H9 (cell line): ENCODE results near the gene ADAMTS13. TPM values are rescaled to one million over a fixed set of nuclear protein-coding genes. Genes with fewer than 3 reads are reported as not detected.

ENCODE experiments used
- DNase-seq: peaks from one replicate; pipeline ENCODE4 v3.0.0-alpha.2; 2017
- H2AFZ ChIP-seq: one replicate; pipeline ENCODE4 v1.6.1; 2013; ENCODE audit warnings: mild to moderate bottlenecking, low read length, control low read depth, moderate library complexity
- H2AK5ac ChIP-seq: 2 replicates; pipeline ENCODE4 v1.6.1; 2013; ENCODE audit warnings: low read length, control low read depth, mixed read lengths; ENCODE audit not compliant: insufficient read length
- H2BK120ac ChIP-seq: one replicate; pipeline ENCODE4 v1.6.1; 2013; ENCODE audit warnings: low read depth, mild to moderate bottlenecking, low read length, control low read depth, inconsistent platforms; ENCODE audit not compliant: poor library complexity, severe bottlenecking
- H2BK12ac ChIP-seq: 2 replicates; pipeline ENCODE4 v1.6.1; 2013; ENCODE audit warnings: low read length, control low read depth, mixed read lengths, low read depth; ENCODE audit not compliant: insufficient read length
- H2BK15ac ChIP-seq: 2 replicates; pipeline ENCODE4 v1.6.1; 2013; ENCODE audit warnings: low read depth, low read length, control low read depth
- H2BK20ac ChIP-seq: one replicate; pipeline ENCODE4 v1.6.1; 2013; ENCODE audit warnings: low read depth, mild to moderate bottlenecking, low read length, control low read depth, inconsistent platforms; ENCODE audit not compliant: poor library complexity, severe bottlenecking
- H2BK5ac ChIP-seq: 2 replicates; pipeline ENCODE4 v1.6.1; 2013; ENCODE audit warnings: low read length, control low read depth, mixed read lengths; ENCODE audit not compliant: insufficient read length
- H3K14ac ChIP-seq: 2 replicates; pipeline ENCODE4 v1.6.1; 2013; ENCODE audit warnings: low read length, control low read depth; ENCODE audit not compliant: insufficient read depth
- H3K18ac ChIP-seq: 2 replicates; pipeline ENCODE4 v1.6.1; 2013; ENCODE audit warnings: low read depth, mild to moderate bottlenecking, mixed read lengths, low read length, control low read depth; ENCODE audit not compliant: insufficient read length
- H3K23ac ChIP-seq: 2 replicates; pipeline ENCODE4 v1.6.1; 2013; ENCODE audit warnings: low read length, control low read depth, mixed read lengths, low read depth; ENCODE audit not compliant: insufficient read length
- H3K23me2 ChIP-seq: 2 replicates; pipeline ENCODE4 v1.6.1; 2013; ENCODE audit warnings: low read depth, mild to moderate bottlenecking, mixed read lengths, low read length, control low read depth; ENCODE audit not compliant: insufficient read length, poor library complexity, severe bottlenecking
- H3K27ac ChIP-seq: 2 replicates; pipeline ENCODE4 v1.5.1; 2013; ENCODE audit warnings: low read length, control low read depth, mixed read lengths, low read depth; ENCODE audit not compliant: insufficient read length
- H3K27me3 ChIP-seq: 2 replicates; pipeline ENCODE4 v1.6.1; 2013; ENCODE audit warnings: low read length, control low read depth, inconsistent platforms; ENCODE audit not compliant: insufficient read depth
- H3K4ac ChIP-seq: 2 replicates; pipeline ENCODE4 v1.6.1; 2013; ENCODE audit warnings: low read depth, mild to moderate bottlenecking, control low read depth, inconsistent platforms, low read length, moderate library complexity
- H3K4me1 ChIP-seq: 2 replicates; pipeline ENCODE4 v1.6.1; 2013; ENCODE audit warnings: low read length, control low read depth, inconsistent platforms; ENCODE audit not compliant: insufficient read depth
- H3K4me2 ChIP-seq: 2 replicates; pipeline ENCODE4 v1.6.1; 2013; ENCODE audit warnings: low read length, control low read depth, mixed read lengths; ENCODE audit not compliant: insufficient read length, insufficient read depth
- H3K56ac ChIP-seq: 2 replicates; pipeline ENCODE4 v1.6.1; 2013; ENCODE audit warnings: low read depth, mild to moderate bottlenecking, mixed read lengths, low read length, control low read depth; ENCODE audit not compliant: insufficient read length
- H3K79me1 ChIP-seq: 2 replicates; pipeline ENCODE4 v1.6.1; 2013; ENCODE audit warnings: low read depth, mild to moderate bottlenecking, moderate library complexity, low read length, control low read depth, inconsistent platforms; ENCODE audit not compliant: insufficient read depth, poor library complexity, severe bottlenecking
- H3K79me2 ChIP-seq: 2 replicates; pipeline ENCODE4 v1.6.1; 2013; ENCODE audit warnings: low read length, control low read depth, inconsistent platforms; ENCODE audit not compliant: insufficient read depth
- H3K9ac ChIP-seq: 2 replicates; pipeline ENCODE4 v1.6.1; 2013; ENCODE audit warnings: low read length, control low read depth, mixed read lengths; ENCODE audit not compliant: insufficient read length; ENCODE audit errors: extremely low read depth
- H3K9me3 ChIP-seq: one replicate; pipeline ENCODE4 v1.6.1; 2013; ENCODE audit warnings: low read depth, low read length, inconsistent platforms; ENCODE audit not compliant: control insufficient read depth
- H3T11ph ChIP-seq: one replicate; pipeline ENCODE4 v1.6.1; 2013; ENCODE audit warnings: mild to moderate bottlenecking, low read length, control low read depth, inconsistent platforms
- H4K20me1 ChIP-seq: one replicate; pipeline ENCODE4 v1.6.1; 2013; ENCODE audit not compliant: control insufficient read depth, insufficient read length, insufficient read depth
- H4K5ac ChIP-seq: 2 replicates; pipeline ENCODE4 v1.6.1; 2013; ENCODE audit warnings: low read depth, mild to moderate bottlenecking, mixed read lengths, low read length, control low read depth; ENCODE audit not compliant: insufficient read length
- H4K8ac ChIP-seq: replicated peaks from 2 replicates; pipeline ENCODE4 v1.6.1; 2013; ENCODE audit warnings: low read length, control low read depth, mixed read lengths, low read depth; ENCODE audit not compliant: insufficient read length
- H4K91ac ChIP-seq: 2 replicates; pipeline ENCODE4 v1.6.1; 2013; ENCODE audit warnings: low read depth, mild to moderate bottlenecking, moderate library complexity, mixed read lengths, low read length, control low read depth; ENCODE audit not compliant: insufficient read length
- H3K27ac Mint-ChIP-seq, 3 experiments: 2 replicates in 2 of 3; 3 replicates in 1 of 3; pipeline ENCODE4 v1.8.0; 2020 to 2021; ENCODE audit warnings: mixed read lengths in 3 of 3, mild to moderate bottlenecking in 1 of 3, moderate library complexity in 1 of 3
- H3K27me3 Mint-ChIP-seq: 2 replicates; pipeline ENCODE4 v1.8.0; 2021; ENCODE audit warnings: low read depth, mild to moderate bottlenecking, moderate library complexity, mixed read lengths
- H3K36me3 Mint-ChIP-seq, 3 experiments: 2 replicates in 2 of 3; 3 replicates in 1 of 3; pipeline ENCODE4 v1.8.0; 2020 to 2021; ENCODE audit warnings: low read depth in 3 of 3, mixed read lengths in 3 of 3; ENCODE audit not compliant: insufficient read depth in 1 of 3
- H3K4me1 Mint-ChIP-seq, 2 experiments: 2 replicates each; pipeline ENCODE4 v1.8.0; 2020; ENCODE audit warnings: mixed read lengths in 2 of 2
- H3K4me3 Mint-ChIP-seq, 2 experiments: 2 replicates in 1 of 2; 3 replicates in 1 of 2; pipeline ENCODE4 v1.8.0; 2020 to 2021; ENCODE audit warnings: mild to moderate bottlenecking in 2 of 2, mixed read lengths in 2 of 2, moderate library complexity in 1 of 2
- H3K9me3 Mint-ChIP-seq, 2 experiments: 2 replicates in 1 of 2; 3 replicates in 1 of 2; pipeline ENCODE4 v1.8.0; 2020; ENCODE audit warnings: mild to moderate bottlenecking in 2 of 2, mixed read lengths in 2 of 2, moderate library complexity in 1 of 2
- CTCF ChIP-seq: fragments of 200-600 bp; sonication (generic); conservative IDR thresholded peaks from 3 replicates; pipeline ENCODE4 v1.8.0; 2021; ENCODE audit warnings: antibody characterized with exemption, mild to moderate bottlenecking
- WGBS: extraction: QIAGEN DNeasy Blood & Tissue Kit; methylation state at CpG from one replicate; pipeline ENCODE4 v1.1.7; 2013; ENCODE audit warnings: missing lambda C conversion rate, low lambda C conversion rate, mixed read lengths; ENCODE audit not compliant: insufficient read length; ENCODE audit errors: extremely low coverage; 5-methylcytosine and 5-hydroxymethylcytosine counted together
- total RNA-seq: library from RNA; stranded (reverse); gene quantifications from 2 replicates; pipeline ENCODE4 v1.2.1, GENCODE V29; 2021

The ADAMTS13 gene
- total RNA-seq, 1 experiment from 2014 or later: 8.8 TPM

- Histone ChIP-seq H2BK15ac (no peak overlapping the region), H4K5ac (no peak overlapping the region), H2AFZ (no peak overlapping the region), H3K79me2 (no peaks in the 10 kb centered on the region), H3K56ac (no peak overlapping the region), H3K9ac (no peak overlapping the region), H3K18ac (no peak overlapping the region), H3K14ac (no peak overlapping the region), H3T11ph (no peak overlapping the region), H3K4ac (no peak overlapping the region), H3K27me3 (no peaks in the 10 kb centered on the region), H3K27ac (no peak overlapping the region), H3K79me1 (no peaks in the 10 kb centered on the region), H3K23me2 (no peaks in the 10 kb centered on the region), H2BK12ac (no peak overlapping the region), H3K4me1 (no peaks in the 10 kb centered on the region), H4K20me1 (peaks cover 4% of the 10 kb centered on the region), H3K9me3 (no peaks in the 10 kb centered on the region), H4K91ac (no peak overlapping the region), H2BK5ac (no peak overlapping the region), H4K8ac (no peak overlapping the region), H2AK5ac (no peak overlapping the region), H2BK120ac (no peak overlapping the region), H2BK20ac (no peak overlapping the region), H3K4me2 (no peak overlapping the region), H3K23ac (no peak overlapping the region)
- Mint-ChIP-seq H3K27me3 (no peaks in the 10 kb centered on the region), H3K4me1 (peaks cover 0 to 2% of the 10 kb centered on the region in 2 experiments; a peak in 1 of 4 replicates), H3K9me3 (no peaks in the 10 kb centered on the region), H3K4me3 (no peak overlapping the region; a peak in 1 of 5 replicates), H3K27ac (no peak overlapping the region), H3K36me3 (peaks cover 37 to 63% (median 57%) of the 10 kb centered on the region in 3 experiments; a peak in 6 of 7 replicates)
- no CpG with 5 or more reads among the region's 19 CpGs for WGBS
- TF ChIP-seq CTCF: no peak
- DNase-seq: no peak
These were observed 16.4 kb upstream of the ADAMTS13 start for GRCh38 chr9:133405508-133406438.
